GM19438 (cell line): Measurements from ENCODE around the gene TMEM87A.
"Not testable (repeated sequence)": the region's sequence is repeated elsewhere in the genome, so short reads cannot be mapped to it uniquely, and the experiment has no call there.

Source experiments
- ATAC-seq: cut with Tn5 transposase; IDR thresholded peaks from one replicate; pipeline ENCODE4 v1.9.1; 2021; ENCODE audit warnings: low read depth; ENCODE audit not compliant: unreplicated experiment

Gene TMEM87A

GRCh38 chr15:42272939-42273899 is at the start of gene TMEM87A, which contains the start of gene GANC:
TMEM87A (minus strand) TSS chr15:42273433; CDS start chr15:42273398, 35 bp downstream.
GANC (plus strand) TSS chr15:42273201; CDS start chr15:42274482, 1,281 bp downstream.
- ATAC-seq: peak; percentile 87

- ATAC-seq: no peak
Measured at GRCh38 chr15:42319206-42319605, 46.0 kb upstream of the TMEM87A start.

GRCh38 chr15:42316282-42316805 is 43.1 kb upstream of the TMEM87A start:
- ATAC-seq: not testable (repeated sequence)

- ATAC-seq: no peak
Measured at GRCh38 chr15:42315521-42315920, 42.3 kb upstream of the TMEM87A start.

GRCh38 chr15:42314818-42315217 is 41.6 kb upstream of the TMEM87A start:
- ATAC-seq: no peak

GRCh38 chr15:42313463-42313862 is 40.2 kb upstream of the TMEM87A start:
- ATAC-seq: no peak

- ATAC-seq: no peak
Measured at GRCh38 chr15:42306681-42307080, 33.4 kb upstream of the TMEM87A start.

GRCh38 chr15:42301004-42301403 is 27.8 kb upstream of the TMEM87A start:
- not testable (repeated sequence) for ATAC-seq

GRCh38 chr15:42289166-42289565 is 15.9 kb upstream of the TMEM87A start:
- no peak for ATAC-seq

- ATAC-seq: no peak
Measured at GRCh38 chr15:42287931-42288330, 14.7 kb upstream of the TMEM87A start.

- no peak for ATAC-seq
Measured at GRCh38 chr15:42286445-42287029, 13.3 kb upstream of the TMEM87A start.

- no peak for ATAC-seq
Measured at GRCh38 chr15:42285034-42285433, 11.8 kb upstream of the TMEM87A start.

- ATAC-seq: no peak
Measured at GRCh38 chr15:42284551-42284950, 11.3 kb upstream of the TMEM87A start.

GRCh38 chr15:42283671-42284070 is 10.4 kb upstream of the TMEM87A start:
- no peak for ATAC-seq

GRCh38 chr15:42282926-42283325 is 9.7 kb upstream of the TMEM87A start:
- ATAC-seq: no peak

- ATAC-seq: no peak
Measured at GRCh38 chr15:42282344-42282743, 9.1 kb upstream of the TMEM87A start.

GRCh38 chr15:42279234-42279723 is 6.0 kb upstream of the TMEM87A start:
- ATAC-seq: no peak

- no peak for ATAC-seq
Measured at GRCh38 chr15:42276762-42277161, 3.5 kb upstream of the TMEM87A start.

GRCh38 chr15:42275780-42276391 is 2.7 kb upstream of the TMEM87A start:
- ATAC-seq: no peak

- ATAC-seq: no peak
Measured at GRCh38 chr15:42274702-42274989, 1.4 kb upstream of the TMEM87A start.
